Peyer's patch (tissue), 4 donors: ENCODE results near the gene AADACL3. TPM values are rescaled to one million over a fixed set of nuclear protein-coding genes. Genes with fewer than 3 reads are reported as not detected.
"Not testable (repeated sequence)": the region's sequence is repeated elsewhere in the genome, so short reads cannot be mapped to it uniquely, and the experiment has no call there.

Experiments used
- DNase-seq, 3 donors: peaks; one replicate each; pipeline ENCODE4 v3.0.0-alpha.2; 2017 to 2019
- H3K27ac ChIP-seq, 4 donors: fragments of 200-600 bp; sonication (generic); one replicate each; pipeline ENCODE4 v1.5.1; 2016 to 2019
- H3K27me3 ChIP-seq, 2 donors: fragments of 200-600 bp; sonication (generic); one replicate each; pipeline ENCODE4 v1.5.1; 2019
- H3K36me3 ChIP-seq, 3 donors: fragments of 200-600 bp; sonication (generic); one replicate each; pipeline ENCODE4 v1.5.1; 2016 to 2019
- H3K4me1 ChIP-seq, 4 donors: fragments of 200-600 bp; sonication (generic); one replicate each; pipeline ENCODE4 v1.5.1; 2016 to 2019
- H3K4me3 ChIP-seq, 4 donors: fragments of 200-600 bp; sonication (generic); 1 replicate in 3 of 4; 2 replicates in 1 of 4; pipeline ENCODE4 v1.5.1; 2016 to 2019; ENCODE audit warnings: mild to moderate bottlenecking in 1 of 4
- H3K9me3 ChIP-seq, 4 donors: fragments of 200-600 bp; sonication (generic); one replicate each; pipeline ENCODE4 v1.5.1; 2016 to 2019; ENCODE audit warnings: mild to moderate bottlenecking in 1 of 4
- POLR2A ChIP-seq, 2 donors: fragments of 450-650 bp; IDR thresholded peaks; one replicate each; pipeline ENCODE4 v1.5.1; 2017; ENCODE audit warnings: antibody characterized with exemption in 2 of 2, mild to moderate bottlenecking in 2 of 2, moderate library complexity in 2 of 2
- total RNA-seq, 4 donors: library from RNA; depleted of rRNA; stranded (reverse); fragments of >200 nt; gene quantifications; one replicate each; pipeline ENCODE4 v1.1.0, GENCODE V29; 2016
- TF ChIP-seq, protein P1 (sequence below), 6 experiments: fragments of 450-650 bp in 4 of 6; fragments of 200-600 bp in 2 of 6; sonication (generic) in 1 of 6; IDR thresholded peaks; one replicate each; pipeline ENCODE4 v1.5.1; 2017 to 2019; ENCODE audit warnings: antibody characterized with exemption in 6 of 6, mild to moderate bottlenecking in 3 of 6, moderate library complexity in 1 of 6

Gene AADACL3
- total RNA-seq, 4 donors from 2014 or later: not detected

DNA sequence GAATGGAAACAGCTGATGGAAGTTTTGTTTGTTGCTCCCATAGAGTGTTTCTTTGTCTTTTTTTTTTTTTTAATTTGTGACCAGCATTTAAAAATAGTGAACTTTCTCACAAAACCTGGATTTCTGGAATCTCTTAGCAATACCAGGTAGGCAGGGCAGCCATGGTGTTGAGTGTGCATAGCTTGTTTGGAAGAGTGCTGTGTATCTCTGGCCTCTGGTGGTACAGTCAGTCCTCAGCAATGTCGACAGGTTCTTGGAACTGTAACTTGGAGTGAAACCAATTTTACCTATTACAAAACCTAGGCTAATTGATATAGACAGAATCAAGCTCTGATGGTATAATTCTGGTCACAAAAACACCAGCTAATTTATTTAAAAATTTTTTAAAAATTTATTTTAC, 6.7 kb downstream of the AADACL3 start:
- Histone ChIP-seq H3K27me3 (no peaks in the 10 kb centered on the region), H3K9me3 (no peaks in the 10 kb centered on the region), H3K4me1 (no peaks in the 10 kb centered on the region), H3K4me3 (no peak overlapping the region), H3K27ac (no peak overlapping the region), H3K36me3 (no peaks in the 10 kb centered on the region)
- DNase-seq: no peak
- TF ChIP-seq, protein P1, sequence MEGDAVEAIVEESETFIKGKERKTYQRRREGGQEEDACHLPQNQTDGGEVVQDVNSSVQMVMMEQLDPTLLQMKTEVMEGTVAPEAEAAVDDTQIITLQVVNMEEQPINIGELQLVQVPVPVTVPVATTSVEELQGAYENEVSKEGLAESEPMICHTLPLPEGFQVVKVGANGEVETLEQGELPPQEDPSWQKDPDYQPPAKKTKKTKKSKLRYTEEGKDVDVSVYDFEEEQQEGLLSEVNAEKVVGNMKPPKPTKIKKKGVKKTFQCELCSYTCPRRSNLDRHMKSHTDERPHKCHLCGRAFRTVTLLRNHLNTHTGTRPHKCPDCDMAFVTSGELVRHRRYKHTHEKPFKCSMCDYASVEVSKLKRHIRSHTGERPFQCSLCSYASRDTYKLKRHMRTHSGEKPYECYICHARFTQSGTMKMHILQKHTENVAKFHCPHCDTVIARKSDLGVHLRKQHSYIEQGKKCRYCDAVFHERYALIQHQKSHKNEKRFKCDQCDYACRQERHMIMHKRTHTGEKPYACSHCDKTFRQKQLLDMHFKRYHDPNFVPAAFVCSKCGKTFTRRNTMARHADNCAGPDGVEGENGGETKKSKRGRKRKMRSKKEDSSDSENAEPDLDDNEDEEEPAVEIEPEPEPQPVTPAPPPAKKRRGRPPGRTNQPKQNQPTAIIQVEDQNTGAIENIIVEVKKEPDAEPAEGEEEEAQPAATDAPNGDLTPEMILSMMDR (IDR thresholded peaks at IDR 0.05): no peak
- no peak for TF ChIP-seq POLR2A (IDR thresholded peaks at IDR 0.05)

DNA sequence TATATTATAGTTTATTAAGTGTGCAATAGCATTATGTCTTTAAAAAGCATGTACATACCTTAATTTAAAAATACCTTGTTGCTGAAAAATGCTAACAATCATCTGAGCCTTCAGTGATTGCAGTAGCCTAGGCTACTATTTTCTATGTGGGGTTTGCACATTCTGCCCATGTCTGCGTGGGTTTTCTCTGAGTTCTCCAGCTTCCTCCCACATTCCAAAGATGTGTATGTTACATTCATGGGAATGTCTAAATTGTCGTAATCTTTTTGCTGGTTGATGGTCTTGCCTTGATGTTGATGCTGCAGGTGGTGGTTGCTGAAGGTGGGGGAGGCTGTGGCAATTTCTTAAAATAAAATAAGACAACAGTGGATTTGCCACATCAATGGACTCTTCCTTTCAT, 12.5 kb downstream of the AADACL3 start:
- Histone ChIP-seq H3K9me3 (peaks cover 0 to 9% (median 0%) of the 10 kb centered on the region in 4 donors), H3K27ac (no peak overlapping the region), H3K4me3 (no peak overlapping the region), H3K36me3 (no peaks in the 10 kb centered on the region), H3K27me3 (no peaks in the 10 kb centered on the region), H3K4me1 (no peaks in the 10 kb centered on the region)
- TF ChIP-seq, protein P1 (IDR thresholded peaks at IDR 0.05): no peak
- no peak for TF ChIP-seq POLR2A (IDR thresholded peaks at IDR 0.05)
- DNase-seq: no peak

DNA sequence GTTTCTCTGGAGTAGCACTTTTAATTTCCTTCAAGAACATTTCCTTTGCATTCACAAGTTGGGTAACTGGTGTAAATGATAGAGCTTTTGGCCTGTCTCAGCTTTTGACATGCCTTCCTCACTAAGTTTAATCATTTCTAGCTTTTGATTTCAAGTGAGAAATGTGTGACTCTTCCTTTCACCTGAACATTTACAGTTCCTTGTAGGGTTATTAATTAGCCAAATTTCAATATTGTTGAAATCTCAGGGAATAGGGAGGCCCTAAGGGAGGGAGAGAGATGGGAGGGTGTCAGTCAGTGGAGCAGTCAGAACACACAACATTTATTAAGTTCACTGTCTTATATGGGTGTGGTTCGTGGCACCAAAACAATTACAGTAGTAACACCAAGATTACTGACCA, 14.2 kb downstream of the AADACL3 start:
- Histone ChIP-seq H3K36me3 (no peaks in the 10 kb centered on the region), H3K9me3 (peaks cover 0 to 9% (median 0%) of the 10 kb centered on the region in 4 donors), H3K27ac (no peak overlapping the region), H3K4me3 (no peak overlapping the region), H3K4me1 (no peaks in the 10 kb centered on the region), H3K27me3 (no peaks in the 10 kb centered on the region)
- TF ChIP-seq, protein P1 (IDR thresholded peaks at IDR 0.05): no peak
- TF ChIP-seq POLR2A (IDR thresholded peaks at IDR 0.05): no peak
- no peak for DNase-seq

DNA sequence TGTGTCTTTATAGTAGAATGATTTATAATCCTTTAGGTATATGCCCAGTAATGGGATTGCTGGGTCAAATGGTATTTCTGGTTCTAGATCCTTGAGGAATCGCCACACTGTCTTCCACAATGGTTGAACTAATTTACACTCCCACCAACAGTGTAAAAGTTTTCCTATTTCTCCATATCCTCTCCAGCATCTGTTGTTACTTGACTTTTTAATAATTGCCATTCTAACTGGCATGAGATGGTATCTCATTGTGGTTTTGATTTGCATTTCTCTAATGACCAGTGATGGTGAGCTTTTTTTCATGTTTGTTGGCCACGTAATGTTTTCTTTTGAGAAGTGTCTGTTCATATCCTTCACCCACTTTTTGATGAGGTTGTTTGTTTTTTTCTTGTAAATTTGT, 15.2 kb downstream of the AADACL3 start:
- not testable (repeated sequence) for H3K36me3 ChIP-seq, H3K4me3 ChIP-seq, H3K27ac ChIP-seq, H3K4me1 ChIP-seq, H3K27me3 ChIP-seq, H3K9me3 ChIP-seq, DNase-seq

DNA sequence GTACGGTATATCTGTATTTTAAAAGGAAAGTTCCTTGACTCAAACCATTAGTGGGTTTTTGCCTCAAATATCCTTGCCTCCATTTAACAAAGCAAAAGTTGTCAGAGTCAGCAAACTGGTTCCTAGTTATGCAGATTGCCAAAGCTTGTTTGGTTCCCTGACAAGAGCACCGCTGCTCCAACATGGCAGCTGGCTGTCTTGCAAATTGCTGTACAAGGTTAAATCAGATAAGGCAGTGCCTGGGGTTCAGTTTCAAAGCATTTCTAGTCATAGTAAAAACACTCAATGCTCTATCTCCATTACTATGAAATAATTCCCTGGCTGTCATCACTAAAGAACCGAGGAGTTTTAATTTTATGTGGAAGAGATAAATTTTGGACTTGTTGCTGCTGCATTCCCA, 18.7 kb downstream of the AADACL3 start:
- no peaks in the 10 kb centered on the region for H3K4me1 ChIP-seq
- H3K27me3 ChIP-seq: no peaks in the 10 kb centered on the region
- H3K9me3 ChIP-seq: peaks cover 0 to 9% (median 0%) of the 10 kb centered on the region in 4 donors
- H3K27ac ChIP-seq: no peak overlapping the region
- no peaks in the 10 kb centered on the region for H3K36me3 ChIP-seq
- TF ChIP-seq, protein P1 (IDR thresholded peaks at IDR 0.05): no peak
- no peak for TF ChIP-seq POLR2A (IDR thresholded peaks at IDR 0.05)
- DNase-seq: no peak
- no peak overlapping the region for H3K4me3 ChIP-seq

DNA sequence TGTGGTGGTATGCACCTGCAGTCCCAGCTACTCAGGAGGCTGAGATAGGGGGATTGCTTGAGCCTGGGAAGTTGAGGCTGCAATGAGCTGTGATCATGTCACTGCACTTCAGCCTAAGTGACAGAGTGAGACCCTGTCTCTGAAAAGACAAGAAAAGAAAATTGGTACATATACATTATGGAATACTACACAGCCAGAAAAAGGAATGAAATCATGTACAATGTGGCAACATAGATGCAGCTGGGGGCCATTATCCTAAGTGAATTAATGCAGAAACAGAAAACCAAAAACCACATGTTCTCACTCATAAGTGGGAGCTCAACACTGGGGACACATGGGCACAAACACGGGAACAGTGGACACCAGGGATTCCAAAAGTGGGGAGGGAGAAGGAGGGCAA, 23.0 kb downstream of the AADACL3 start:
- Histone ChIP-seq H3K27ac (no peak overlapping the region), H3K4me3 (no peak overlapping the region), H3K4me1 (no peaks in the 10 kb centered on the region), H3K36me3 (no peaks in the 10 kb centered on the region), H3K27me3 (no peaks in the 10 kb centered on the region), H3K9me3 (no peaks in the 10 kb centered on the region)
- DNase-seq: no peak
- no peak for TF ChIP-seq POLR2A (IDR thresholded peaks at IDR 0.05)
- TF ChIP-seq, protein P1 (IDR thresholded peaks at IDR 0.05): no peak
